Activated gamma-delta T cell (primary cell): ENCODE measurements around the gene KRT37.

Experiments
- DNase-seq: peaks from one replicate; lab custom pipeline; 2025; lab: John Stamatoyannopoulos, UW
- total RNA-seq, 2 donors: gene quantifications; one replicate each; lab custom pipeline; 2026; lab: John Stamatoyannopoulos, UW

The KRT37 gene
- total RNA-seq, result 0 reads per million in 2 donors

DNA sequence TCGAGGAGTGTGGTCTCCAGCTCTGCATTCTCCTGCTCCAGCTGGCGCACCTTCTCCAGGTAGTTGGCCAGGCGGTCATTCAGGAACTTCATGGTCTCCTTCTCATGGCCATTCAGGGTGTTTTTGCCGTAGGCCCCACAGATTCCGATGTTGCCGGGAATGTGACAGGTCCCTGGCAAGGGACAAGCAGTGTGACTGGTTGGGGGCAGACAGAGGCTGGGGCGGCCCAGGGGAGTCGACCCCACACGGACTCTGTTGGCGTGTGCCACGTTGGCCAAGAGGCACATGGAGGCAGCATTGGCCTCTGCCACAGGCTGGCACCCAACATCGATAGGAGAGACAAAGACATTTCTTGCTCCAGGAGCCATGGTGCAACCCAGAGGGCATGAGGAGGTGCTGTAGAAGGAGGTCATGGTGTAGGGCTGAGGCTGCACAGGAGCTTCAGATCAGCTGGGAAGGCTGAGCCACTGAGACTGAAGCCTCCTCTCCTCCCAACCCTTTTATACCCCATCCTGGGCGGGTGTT lies at the start of gene KRT37:
TSS of gene KRT37 (minus strand) at position 475 of the 525 bp plus-strand sequence. CDS start at position 413, 62 bp downstream.
- DNase-seq, result no peak

DNA sequence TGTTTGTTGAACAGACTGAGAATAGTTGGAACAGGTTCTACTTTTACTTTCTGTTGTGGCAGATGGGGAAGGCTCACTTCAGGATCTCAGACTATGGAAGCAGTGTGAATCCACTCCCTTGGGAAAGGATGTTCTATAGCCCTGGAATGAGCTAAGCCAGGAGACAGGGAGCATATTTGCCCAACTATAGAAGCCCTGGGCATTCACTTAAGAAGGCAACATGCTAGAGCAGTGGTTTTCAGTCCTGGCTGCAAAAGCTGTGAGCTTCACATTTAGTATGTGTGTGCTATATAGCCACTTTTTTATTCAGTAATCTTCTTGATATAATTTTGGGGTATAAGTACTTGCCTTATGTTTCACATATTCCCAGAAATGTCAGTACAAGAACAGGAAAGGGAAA lies 44.0 kb upstream of the KRT37 start:
- no peak for DNase-seq

DNA sequence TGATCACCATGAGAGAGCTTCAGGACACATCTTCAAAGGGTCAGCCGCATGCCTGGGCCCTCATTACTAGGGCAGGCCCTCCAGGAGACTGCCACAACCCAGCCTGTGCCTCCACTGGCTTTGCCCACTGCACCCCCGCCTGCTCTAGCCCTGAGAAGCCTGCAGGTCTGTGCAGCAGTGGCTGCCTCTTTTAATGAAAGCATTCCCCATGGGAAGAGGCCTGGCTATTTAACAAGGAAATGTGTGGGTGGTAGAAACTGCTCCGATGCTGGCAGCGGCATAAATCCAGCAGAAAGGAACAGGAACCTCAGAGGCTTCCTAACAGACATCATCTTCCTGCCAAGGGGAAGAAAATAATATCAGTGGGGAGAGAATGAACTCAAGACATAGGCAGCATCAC lies 43.2 kb upstream of the KRT37 start:
- DNase-seq, result no peak

- DNase-seq, result no peak
These were observed 42.6 kb upstream of the KRT37 start, which contains the start of gene KRT32 for GRCh38 chr17:41466988-41467387. KRT32 (minus strand) TSS chr17:41467386; CDS start chr17:41467325, 61 bp downstream.

- DNase-seq, result no peak
These were observed 40.3 kb upstream of the KRT37 start for GRCh38 chr17:41464682-41465081.

- no peak for DNase-seq
These were observed 39.8 kb upstream of the KRT37 start for GRCh38 chr17:41464173-41464572.

- no peak for DNase-seq
These were observed 39.4 kb upstream of the KRT37 start for GRCh38 chr17:41463746-41464145.

DNA sequence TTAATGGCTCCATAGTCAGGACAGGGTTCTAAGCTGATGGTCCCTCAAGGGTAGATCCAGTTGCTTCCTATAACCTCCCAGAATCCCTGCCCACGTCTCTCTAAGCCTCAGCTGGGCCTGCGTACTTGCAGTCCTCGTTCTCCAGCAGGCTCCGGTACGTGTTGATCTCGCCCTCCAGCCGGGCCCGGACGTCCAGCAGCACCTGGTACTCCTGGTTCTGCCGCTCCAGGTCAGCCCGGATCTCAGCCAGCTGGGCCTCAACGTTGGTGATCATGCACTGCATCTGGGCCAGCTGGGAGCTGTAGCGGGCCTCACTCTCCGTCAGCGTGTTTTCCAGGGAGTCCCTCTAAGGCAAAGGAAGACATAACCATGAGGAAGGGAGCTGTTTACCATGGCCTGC lies 38.3 kb upstream of the KRT37 start:
- no peak for DNase-seq

DNA sequence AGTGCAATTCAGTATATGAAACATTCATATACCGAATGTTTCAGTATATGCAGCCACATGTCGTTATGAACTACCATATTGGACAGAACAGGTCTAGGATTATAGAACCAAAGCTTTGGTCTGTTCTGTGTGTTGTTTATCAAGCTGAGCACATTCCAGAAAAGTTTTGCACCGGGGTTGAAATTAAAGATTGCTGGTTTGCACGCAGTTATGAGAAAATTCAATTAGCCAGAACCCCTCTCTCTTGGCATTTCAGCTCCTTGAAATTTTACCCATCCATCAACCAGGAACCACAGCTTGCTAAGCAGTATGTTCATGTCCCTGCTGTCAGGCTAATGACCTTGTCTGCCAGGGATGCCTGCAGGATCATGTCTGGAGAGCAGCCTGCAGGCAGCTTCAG lies 33.3 kb upstream of the KRT37 start:
- no peak for DNase-seq

- DNase-seq, result no peak
These were observed 31.8 kb upstream of the KRT37 start for GRCh38 chr17:41456204-41456603.

GRCh38 chr17:41455236-41455635 lies 30.9 kb upstream of the KRT37 start:
- no peak for DNase-seq

- DNase-seq, result no peak
These were observed 28.7 kb upstream of the KRT37 start for GRCh38 chr17:41453066-41453465.

DNA sequence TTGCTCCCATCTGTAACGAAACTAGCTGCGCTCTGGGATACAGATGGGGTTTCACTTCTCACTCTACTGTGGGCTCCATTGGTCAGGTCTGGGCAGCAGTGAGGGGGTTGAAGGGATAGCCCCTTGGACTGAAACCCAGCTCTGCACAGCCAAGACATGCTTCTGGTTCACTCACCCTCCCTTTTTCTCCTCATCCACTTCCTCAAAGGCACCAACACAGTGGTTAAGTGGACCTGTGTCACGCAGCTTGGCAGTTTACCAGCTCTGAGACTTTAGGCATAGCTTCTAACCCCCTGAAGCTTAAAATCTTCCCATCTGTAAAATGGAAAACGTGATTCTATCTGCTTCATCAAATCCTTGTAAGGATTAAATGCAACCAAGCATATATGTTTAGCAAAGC lies 27.9 kb upstream of the KRT37 start:
- no peak for DNase-seq

- no peak for DNase-seq
These were observed 26.9 kb upstream of the KRT37 start for GRCh38 chr17:41451154-41451728.

DNA sequence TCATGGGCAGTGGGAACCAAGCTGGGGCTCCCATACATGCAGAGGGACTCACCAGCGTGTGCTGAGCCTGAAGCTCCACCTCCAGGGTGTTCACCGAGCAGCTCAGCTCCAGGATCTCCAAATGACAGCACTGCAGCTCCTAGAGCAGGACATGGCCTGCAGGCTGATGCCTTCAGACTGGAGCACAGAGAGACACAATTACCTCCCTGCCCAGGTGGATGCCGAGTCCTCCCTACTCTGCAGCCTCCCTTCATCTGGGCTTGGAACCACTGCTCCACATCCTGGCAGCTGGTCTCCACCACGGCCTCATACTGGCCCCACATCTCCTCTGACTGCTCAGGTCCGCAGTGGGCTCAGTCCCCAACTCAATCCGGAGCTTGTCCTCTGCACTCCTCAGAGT lies 24.6 kb upstream of the KRT37 start:
- no peak for DNase-seq

GRCh38 chr17:41448506-41448905 lies 24.1 kb upstream of the KRT37 start:
- DNase-seq, result no peak

GRCh38 chr17:41446806-41447205 lies 22.4 kb upstream of the KRT37 start:
- DNase-seq, result no peak

GRCh38 chr17:41444640-41445039 lies 20.3 kb upstream of the KRT37 start:
- no peak for DNase-seq

DNA sequence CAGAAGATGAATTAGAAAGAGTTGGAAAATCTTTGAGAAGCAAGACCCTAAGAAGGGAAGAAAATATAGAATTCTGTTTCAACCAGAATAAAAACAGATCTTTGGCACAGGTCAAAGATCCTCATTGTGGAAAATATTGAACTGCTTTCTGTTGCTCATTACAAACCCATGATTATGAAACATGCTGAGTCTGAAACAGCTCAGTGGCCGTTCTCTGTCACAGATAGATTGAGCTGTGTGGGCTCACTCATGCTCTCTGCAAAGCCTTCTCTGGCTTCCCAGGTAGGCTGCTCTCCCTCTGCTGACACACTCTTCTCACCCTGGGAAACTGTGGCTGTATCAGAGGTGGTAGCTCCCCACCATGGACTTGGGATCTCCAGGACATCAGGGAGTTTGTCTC lies 19.8 kb upstream of the KRT37 start:
- DNase-seq, result no peak

- DNase-seq, result no peak
These were observed 18.4 kb upstream of the KRT37 start for GRCh38 chr17:41442739-41443138.

GRCh38 chr17:41440531-41441033 lies 16.2 kb upstream of the KRT37 start, which contains the start of gene KRT38:
KRT38 (minus strand) TSS chr17:41440983; CDS start chr17:41440921, 62 bp downstream.
- DNase-seq, result no peak

DNA sequence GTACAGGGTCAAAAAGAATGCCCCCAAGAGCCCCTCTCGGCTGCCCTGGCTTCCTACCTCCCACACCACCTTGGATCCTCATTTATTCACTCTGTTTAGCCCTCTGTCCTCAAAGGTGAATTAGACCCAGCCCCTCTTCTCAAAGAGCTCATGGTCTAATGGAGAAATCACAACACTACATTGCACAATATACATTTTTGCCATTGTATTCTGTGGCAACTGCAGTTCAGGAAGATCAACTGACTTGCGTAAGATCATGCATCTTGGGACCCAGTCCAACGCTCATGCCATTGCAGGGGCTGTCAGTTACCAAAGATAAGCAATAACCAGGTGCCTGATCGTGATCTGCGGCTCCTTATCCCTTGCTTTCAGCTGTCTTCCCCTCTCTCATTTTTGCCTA lies 15.0 kb upstream of the KRT37 start:
- DNase-seq, result no peak

GRCh38 chr17:41437769-41438168 lies 13.4 kb upstream of the KRT37 start:
- no peak for DNase-seq

DNA sequence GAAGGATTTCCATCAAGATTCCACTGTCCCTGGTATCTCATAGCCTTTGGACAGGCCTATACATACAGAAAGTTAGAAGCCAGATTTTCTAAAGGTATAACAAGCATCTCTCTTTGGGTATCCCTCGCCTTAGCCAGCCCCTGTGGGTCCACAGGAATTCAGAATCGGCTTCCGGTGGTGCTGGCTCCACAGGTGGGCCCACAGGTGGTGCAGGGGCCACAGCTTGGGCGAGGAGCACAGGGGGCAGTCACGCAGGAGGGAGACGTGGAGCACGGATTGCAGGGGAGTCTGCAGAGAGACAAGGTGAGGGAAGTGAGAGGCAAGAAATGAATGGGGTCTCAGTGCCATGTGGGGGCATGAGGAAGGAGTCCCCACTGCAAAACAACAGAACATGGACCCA lies 12.9 kb upstream of the KRT37 start:
- DNase-seq, result no peak
